ENCODE data around the gene E4F1.

GRCh38 chr16:2188395-2188794 lies 35.0 kb upstream of the E4F1 start:
- TF ChIP-seq CTCF (IDR thresholded peaks at IDR 0.05; ENCODE audit: low read depth, low read length) (no peak), EZH2phosphoT487 (IDR thresholded peaks at IDR 0.05; ENCODE audit: low read depth) (no peak)

Measured in OCI-LY3 (cell line).